ENCODE data around the gene MKI67. TPM values are rescaled to one million over a fixed set of nuclear protein-coding genes. Genes with fewer than 3 reads are reported as not detected.

Gene MKI67
- total RNA-seq, 1 experiment from 2014 or later: 151 TPM

DNA sequence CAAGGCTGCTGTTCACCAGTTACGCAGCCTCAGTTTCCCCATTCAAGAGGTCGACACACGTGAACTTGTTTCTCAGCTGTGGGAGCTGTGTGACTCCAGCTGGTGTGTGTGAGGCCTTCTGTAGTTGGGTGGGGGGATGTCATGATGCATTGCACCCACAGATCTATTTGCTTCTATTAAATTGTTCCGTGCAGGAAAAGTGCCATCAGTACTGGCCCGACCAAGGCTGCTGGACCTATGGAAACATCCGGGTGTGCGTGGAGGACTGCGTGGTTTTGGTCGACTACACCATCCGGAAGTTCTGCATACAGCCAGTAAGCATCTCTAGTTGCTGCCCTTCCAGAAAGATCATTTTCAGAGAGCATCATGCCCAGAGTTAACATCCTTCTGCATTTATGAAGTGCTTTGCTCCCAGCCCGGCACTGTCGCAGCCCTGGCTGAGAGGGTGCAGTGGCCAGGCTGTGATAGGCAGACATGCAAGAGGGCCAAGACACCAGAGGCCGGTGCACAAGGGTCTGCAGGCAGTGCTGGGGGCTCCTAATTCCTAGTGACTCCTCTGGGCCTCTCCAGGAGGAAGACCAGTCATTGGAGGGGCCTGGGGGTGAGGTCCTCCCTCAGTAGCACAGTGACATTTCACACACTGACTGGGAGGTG, 60.2 kb downstream of the MKI67 start:
- Histone ChIP-seq H3K36me3 (ENCODE audit: control insufficient read depth, insufficient read depth, low read length) (no peaks in the 10 kb centered on the region), H3K9me3 (ENCODE audit: control insufficient read depth, insufficient read depth, low read depth, low read length) (no peaks in the 10 kb centered on the region), H3K4me1 (ENCODE audit: control insufficient read depth, insufficient read depth, low read length) (peaks cover 4% of the 10 kb centered on the region; the same call in 1 of the 2 replicates), H3K4me3 (ENCODE audit: low read depth in 2 of 2, low read length in 2 of 2) (no peak overlapping the region), H3K27ac (ENCODE audit: low read length) (no peak overlapping the region), H3K27me3 (ENCODE audit: control insufficient read depth, insufficient read depth, low read length) (no peaks in the 10 kb centered on the region; the same call in 1 of the 2 replicates)
- in situ Hi-C loops (cut with HindIII; ENCODE audit: low pct_unique_long_range_greater_than_20kb, low sequenced_read_pairs) (no loop called here), intact Hi-C loops (cut with micrococcal nuclease; ENCODE audit: unreplicated experiment) (loop anchor here (5.0 kb wide), 1 partner anchor 349 kb away; no protein-coding TSS in a partner anchor)
- ChIA-PET CTCF (no interaction called here), POLR2A (no interaction called here)
- DNase-seq (ENCODE audit: low read depth, low spot score) (no peak), ATAC-seq (no peak)
- BruUV-seq (replicated peaks): no TSS peak
- TF ChIP-seq CTCF (IDR thresholded peaks at IDR 0.05) (no peak), SIN3A (IDR thresholded peaks at IDR 0.05; ENCODE audit: borderline replicate concordance, insufficient read depth, low read depth, low read length) (no peak), POLR2AphosphoS5 (IDR thresholded peaks at IDR 0.05; ENCODE audit: low read depth, low read length) (no peak), TCF7L2 (IDR thresholded peaks at IDR 0.05; ENCODE audit: low read depth, low read length) (no peak)
- TF ChIP-seq, protein P1, sequence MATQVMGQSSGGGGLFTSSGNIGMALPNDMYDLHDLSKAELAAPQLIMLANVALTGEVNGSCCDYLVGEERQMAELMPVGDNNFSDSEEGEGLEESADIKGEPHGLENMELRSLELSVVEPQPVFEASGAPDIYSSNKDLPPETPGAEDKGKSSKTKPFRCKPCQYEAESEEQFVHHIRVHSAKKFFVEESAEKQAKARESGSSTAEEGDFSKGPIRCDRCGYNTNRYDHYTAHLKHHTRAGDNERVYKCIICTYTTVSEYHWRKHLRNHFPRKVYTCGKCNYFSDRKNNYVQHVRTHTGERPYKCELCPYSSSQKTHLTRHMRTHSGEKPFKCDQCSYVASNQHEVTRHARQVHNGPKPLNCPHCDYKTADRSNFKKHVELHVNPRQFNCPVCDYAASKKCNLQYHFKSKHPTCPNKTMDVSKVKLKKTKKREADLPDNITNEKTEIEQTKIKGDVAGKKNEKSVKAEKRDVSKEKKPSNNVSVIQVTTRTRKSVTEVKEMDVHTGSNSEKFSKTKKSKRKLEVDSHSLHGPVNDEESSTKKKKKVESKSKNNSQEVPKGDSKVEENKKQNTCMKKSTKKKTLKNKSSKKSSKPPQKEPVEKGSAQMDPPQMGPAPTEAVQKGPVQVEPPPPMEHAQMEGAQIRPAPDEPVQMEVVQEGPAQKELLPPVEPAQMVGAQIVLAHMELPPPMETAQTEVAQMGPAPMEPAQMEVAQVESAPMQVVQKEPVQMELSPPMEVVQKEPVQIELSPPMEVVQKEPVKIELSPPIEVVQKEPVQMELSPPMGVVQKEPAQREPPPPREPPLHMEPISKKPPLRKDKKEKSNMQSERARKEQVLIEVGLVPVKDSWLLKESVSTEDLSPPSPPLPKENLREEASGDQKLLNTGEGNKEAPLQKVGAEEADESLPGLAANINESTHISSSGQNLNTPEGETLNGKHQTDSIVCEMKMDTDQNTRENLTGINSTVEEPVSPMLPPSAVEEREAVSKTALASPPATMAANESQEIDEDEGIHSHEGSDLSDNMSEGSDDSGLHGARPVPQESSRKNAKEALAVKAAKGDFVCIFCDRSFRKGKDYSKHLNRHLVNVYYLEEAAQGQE (IDR thresholded peaks at IDR 0.05; ENCODE audit: insufficient read depth in 1 of 2, low read depth in 2 of 2, low read length in 1 of 2): no peak

- POLR2A ChIA-PET: no interaction called here
- no peak for TF ChIP-seq CTCF (IDR thresholded peaks at IDR 0.05)
- no peak for TF ChIP-seq TCF7L2 (IDR thresholded peaks at IDR 0.05; ENCODE audit: low read depth, low read length)
- no peak for TF ChIP-seq SIN3A (IDR thresholded peaks at IDR 0.05; ENCODE audit: borderline replicate concordance, insufficient read depth, low read depth, low read length)
- no peak for TF ChIP-seq POLR2AphosphoS5 (IDR thresholded peaks at IDR 0.05; ENCODE audit: low read depth, low read length)
- TF ChIP-seq, protein P1 (IDR thresholded peaks at IDR 0.05; ENCODE audit: insufficient read depth in 1 of 2, low read depth in 2 of 2, low read length in 1 of 2): no peak
- no peaks in the 10 kb centered on the region for H3K36me3 ChIP-seq (ENCODE audit: control insufficient read depth, insufficient read depth, low read length)
- BruUV-seq (replicated peaks): no TSS peak
- no peak overlapping the region for H3K4me3 ChIP-seq (ENCODE audit: low read depth in 2 of 2, low read length in 2 of 2)
- in situ Hi-C loops (cut with HindIII; ENCODE audit: low pct_unique_long_range_greater_than_20kb, low sequenced_read_pairs): no loop called here
- H3K4me1 ChIP-seq (ENCODE audit: control insufficient read depth, insufficient read depth, low read length): peaks cover 4% of the 10 kb centered on the region; the same call in 1 of the 2 replicates
- intact Hi-C loops (cut with micrococcal nuclease; ENCODE audit: unreplicated experiment): loop anchor here (5.0 kb wide), 1 partner anchor 348 kb away; no protein-coding TSS in a partner anchor
- ATAC-seq: no peak
- H3K27ac ChIP-seq (ENCODE audit: low read length): no peak overlapping the region
- CTCF ChIA-PET: no interaction called here
- no peak for DNase-seq (ENCODE audit: low read depth, low spot score)
- H3K27me3 ChIP-seq (ENCODE audit: control insufficient read depth, insufficient read depth, low read length): no peaks in the 10 kb centered on the region; the same call in 1 of the 2 replicates
- no peaks in the 10 kb centered on the region for H3K9me3 ChIP-seq (ENCODE audit: control insufficient read depth, insufficient read depth, low read depth, low read length)
Measured at GRCh38 chr10:128064970-128065580, 61.1 kb downstream of the MKI67 start.

Data from Panc1 (cell line).